Suprapubic skin (tissue), 4 donors: Measurements from ENCODE around the gene TIMM10B. TPM values are rescaled to one million over a fixed set of nuclear protein-coding genes. Genes with fewer than 3 reads are reported as not detected.

ENCODE experiments used
- DNase-seq, 2 donors: peaks; one replicate each; pipeline ENCODE4 v3.0.0-alpha.2; 2019; ENCODE audit warnings: low spot score in 2 of 2
- H3K27ac ChIP-seq: fragments of 200-600 bp; sonication (generic); one replicate; pipeline ENCODE4 v1.5.1; 2019
- H3K27me3 ChIP-seq: fragments of 200-600 bp; sonication (generic); one replicate; pipeline ENCODE4 v1.5.1; 2019
- H3K36me3 ChIP-seq: fragments of 200-600 bp; sonication (generic); one replicate; pipeline ENCODE4 v1.5.1; 2019
- H3K4me1 ChIP-seq: fragments of 200-600 bp; sonication (generic); one replicate; pipeline ENCODE4 v1.5.1; 2019
- H3K4me3 ChIP-seq: fragments of 200-600 bp; sonication (generic); one replicate; pipeline ENCODE4 v1.5.1; 2019; ENCODE audit warnings: mild to moderate bottlenecking
- H3K9me3 ChIP-seq: fragments of 200-600 bp; sonication (generic); one replicate; pipeline ENCODE4 v1.5.1; 2019
- CTCF ChIP-seq, 2 donors: fragments of 200-600 bp in 1 of 2; fragments of 450-650 bp in 1 of 2; sonication (generic) in 1 of 2; IDR thresholded peaks; one replicate each; pipeline ENCODE4 v1.5.1; 2016 to 2019; ENCODE audit warnings: antibody characterized with exemption in 2 of 2, mild to moderate bottlenecking in 1 of 2, moderate library complexity in 1 of 2
- EP300 ChIP-seq: sonication (generic); formaldehyde crosslinking; IDR thresholded peaks from one replicate; pipeline ENCODE4 v1.6.1; 2017; ENCODE audit warnings: antibody characterized with exemption
- POLR2A ChIP-seq, 2 donors: fragments of 450-650 bp; IDR thresholded peaks; one replicate each; pipeline ENCODE4 v1.6.1; 2017; ENCODE audit warnings: antibody characterized with exemption in 2 of 2, mild to moderate bottlenecking in 2 of 2, moderate library complexity in 2 of 2
- POLR2AphosphoS5 ChIP-seq, 3 donors: sonication (generic); formaldehyde crosslinking; IDR thresholded peaks; one replicate each; pipeline ENCODE4 v1.6.1; 2017; ENCODE audit warnings: antibody characterized with exemption in 3 of 3
- whole genome bisulfite sequencing: methylation state at CpG from one replicate; pipeline ENCODE4 v1.1.5; 2018; 5-methylcytosine and 5-hydroxymethylcytosine counted together
- total RNA-seq, 4 donors: library from RNA; depleted of rRNA; stranded (reverse); fragments of >200 nt; gene quantifications; one replicate each; pipeline ENCODE4 v1.1.0, GENCODE V29; 2016

TIMM10B gene
- total RNA-seq, 4 donors from 2014 or later: 23.0 to 54.6 (median 32.0) TPM

GRCh38 chr11:6530848-6531247, 49.5 kb downstream of the TIMM10B start:
- WGBS: 93% methylated on average over 2 of the region's 2 CpGs
- Histone ChIP-seq H3K4me1 (no peaks in the 10 kb centered on the region), H3K4me3 (no peak overlapping the region), H3K27me3 (no peaks in the 10 kb centered on the region), H3K27ac (no peak overlapping the region), H3K9me3 (no peaks in the 10 kb centered on the region), H3K36me3 (peaks cover 22% of the 10 kb centered on the region)
- no peak for TF ChIP-seq EP300
- no peak for TF ChIP-seq POLR2AphosphoS5 (IDR thresholded peaks at IDR 0.05)
- TF ChIP-seq POLR2A (IDR thresholded peaks at IDR 0.05): no peak
- no peak for TF ChIP-seq CTCF (IDR thresholded peaks at IDR 0.05)
- DNase-seq: no peak

DNA sequence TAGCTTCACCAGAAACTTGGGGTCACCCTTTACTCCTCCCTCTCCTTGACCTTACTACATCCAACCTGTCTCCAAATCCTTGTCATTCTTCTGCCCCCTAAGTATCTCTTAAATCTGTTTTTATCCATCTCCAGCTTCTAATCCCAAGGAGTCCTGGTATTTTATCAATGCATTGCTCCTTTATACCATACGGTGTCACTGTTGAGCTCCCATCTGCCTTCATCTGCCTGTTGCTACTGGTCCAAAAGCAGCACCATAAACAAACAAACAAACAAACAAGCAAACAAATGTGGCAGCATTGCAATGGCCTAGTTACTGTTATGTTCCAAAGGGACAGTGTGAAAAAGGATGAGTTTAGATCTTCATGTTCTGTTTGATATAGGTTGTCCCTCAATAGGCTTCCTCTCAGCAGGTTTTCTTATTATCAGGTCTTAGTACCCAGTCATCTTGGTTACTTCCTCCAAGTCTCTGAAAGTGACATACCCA, 50.0 kb downstream of the TIMM10B start:
- no peaks in the 10 kb centered on the region for H3K9me3 ChIP-seq
- H3K27me3 ChIP-seq: no peaks in the 10 kb centered on the region
- DNase-seq: no peak
- 0% methylated on average over 1 of the region's 1 CpG for WGBS
- H3K4me1 ChIP-seq: no peaks in the 10 kb centered on the region
- TF ChIP-seq CTCF (IDR thresholded peaks at IDR 0.05) (peak; percentile 58 to 66), POLR2A (IDR thresholded peaks at IDR 0.05) (no peak), EP300 (no peak)
- H3K27ac ChIP-seq: no peak overlapping the region
- peaks cover 22% of the 10 kb centered on the region for H3K36me3 ChIP-seq
- H3K4me3 ChIP-seq: no peak overlapping the region

Other genes starting within 250 kb of the TIMM10B start
- gene FHIP1B, start 246.9 kb upstream of the TIMM10B start, total RNA-seq: 100 to 1,000 TPM in 2 of 4 donors, 10 to 100 TPM in 2; 67.8 to 133 (median 90.9) TPM
- gene CNGA4, start 242.4 kb upstream of the TIMM10B start, total RNA-seq: not detected
- 1 to 10 TPM in 1 of 4 donors, under 1 TPM in 1, not detected in 2; 0.25 to 3.0 TPM for gene CCKBR, start 221.7 kb upstream of the TIMM10B start, total RNA-seq
- gene CAVIN3, start 161.0 kb upstream of the TIMM10B start, total RNA-seq: 10 to 100 TPM; 28.1 to 51.6 (median 36.7) TPM
- gene SMPD1, start 91.0 kb upstream of the TIMM10B start, total RNA-seq: 10 to 100 TPM; 25.0 to 45.5 (median 40.8) TPM
- gene APBB1, start 62.4 kb upstream of the TIMM10B start, total RNA-seq: 10 to 100 TPM; 15.8 to 26.2 (median 17.2) TPM
- 10 to 100 TPM in 1 of 4 donors, 1 to 10 TPM in 2, under 1 TPM in 1; 0.47 to 15.5 (median 1.3) TPM for gene HPX, start 40.5 kb upstream of the TIMM10B start, total RNA-seq
- 10 to 100 TPM; 20.0 to 40.2 (median 32.2) TPM for gene TRIM3, start 7.6 kb upstream of the TIMM10B start, total RNA-seq
- gene ARFIP2, start 170 bp upstream of the TIMM10B start, total RNA-seq: 10 to 100 TPM; 66.3 to 87.5 (median 83.4) TPM
- gene DNHD1, start 15.8 kb downstream of the TIMM10B start, total RNA-seq: 10 to 100 TPM in 2 of 4 donors, 1 to 10 TPM in 2; 6.2 to 32.0 (median 9.6) TPM
- 10 to 100 TPM; 15.9 to 33.6 (median 18.3) TPM for gene RRP8, start 122.1 kb downstream of the TIMM10B start, total RNA-seq
- 10 to 100 TPM; 59.8 to 83.8 (median 71.5) TPM for gene ILK, start 122.3 kb downstream of the TIMM10B start, total RNA-seq
- 10 to 100 TPM; 24.1 to 54.5 (median 40.1) TPM for gene TAF10, start 130.7 kb downstream of the TIMM10B start, total RNA-seq
- 100 to 1,000 TPM in 2 of 4 donors, 10 to 100 TPM in 2; 56.1 to 126 (median 81.9) TPM for gene TPP1, start 137.9 kb downstream of the TIMM10B start, total RNA-seq
- 1 to 10 TPM; 3.9 to 9.0 (median 6.4) TPM for gene DCHS1, start 174.3 kb downstream of the TIMM10B start, total RNA-seq
- 10 to 100 TPM; 17.1 to 35.2 (median 26.4) TPM for gene MRPL17, start 201.8 kb downstream of the TIMM10B start, total RNA-seq